H9 (cell line): ENCODE results near the gene UGT2B11. TPM values are rescaled to one million over a fixed set of nuclear protein-coding genes. Genes with fewer than 3 reads are reported as not detected.
"Not testable (repeated sequence)": the region's sequence is repeated elsewhere in the genome, so short reads cannot be mapped to it uniquely, and the experiment has no call there.

ENCODE experiments used
- DNase-seq: peaks from one replicate; pipeline ENCODE4 v3.0.0-alpha.2; 2017
- H2AFZ ChIP-seq: one replicate; pipeline ENCODE4 v1.6.1; 2013; ENCODE audit warnings: mild to moderate bottlenecking, low read length, control low read depth, moderate library complexity
- H2AK5ac ChIP-seq: 2 replicates; pipeline ENCODE4 v1.6.1; 2013; ENCODE audit warnings: low read length, control low read depth, mixed read lengths; ENCODE audit not compliant: insufficient read length
- H2BK120ac ChIP-seq: one replicate; pipeline ENCODE4 v1.6.1; 2013; ENCODE audit warnings: low read depth, mild to moderate bottlenecking, low read length, control low read depth, inconsistent platforms; ENCODE audit not compliant: poor library complexity, severe bottlenecking
- H2BK12ac ChIP-seq: 2 replicates; pipeline ENCODE4 v1.6.1; 2013; ENCODE audit warnings: low read length, control low read depth, mixed read lengths, low read depth; ENCODE audit not compliant: insufficient read length
- H2BK15ac ChIP-seq: 2 replicates; pipeline ENCODE4 v1.6.1; 2013; ENCODE audit warnings: low read depth, low read length, control low read depth
- H2BK20ac ChIP-seq: one replicate; pipeline ENCODE4 v1.6.1; 2013; ENCODE audit warnings: low read depth, mild to moderate bottlenecking, low read length, control low read depth, inconsistent platforms; ENCODE audit not compliant: poor library complexity, severe bottlenecking
- H2BK5ac ChIP-seq: 2 replicates; pipeline ENCODE4 v1.6.1; 2013; ENCODE audit warnings: low read length, control low read depth, mixed read lengths; ENCODE audit not compliant: insufficient read length
- H3K14ac ChIP-seq: 2 replicates; pipeline ENCODE4 v1.6.1; 2013; ENCODE audit warnings: low read length, control low read depth; ENCODE audit not compliant: insufficient read depth
- H3K18ac ChIP-seq: 2 replicates; pipeline ENCODE4 v1.6.1; 2013; ENCODE audit warnings: low read depth, mild to moderate bottlenecking, mixed read lengths, low read length, control low read depth; ENCODE audit not compliant: insufficient read length
- H3K23ac ChIP-seq: 2 replicates; pipeline ENCODE4 v1.6.1; 2013; ENCODE audit warnings: low read length, control low read depth, mixed read lengths, low read depth; ENCODE audit not compliant: insufficient read length
- H3K23me2 ChIP-seq: 2 replicates; pipeline ENCODE4 v1.6.1; 2013; ENCODE audit warnings: low read depth, mild to moderate bottlenecking, mixed read lengths, low read length, control low read depth; ENCODE audit not compliant: insufficient read length, poor library complexity, severe bottlenecking
- H3K27ac ChIP-seq: 2 replicates; pipeline ENCODE4 v1.5.1; 2013; ENCODE audit warnings: low read length, control low read depth, mixed read lengths, low read depth; ENCODE audit not compliant: insufficient read length
- H3K27me3 ChIP-seq: 2 replicates; pipeline ENCODE4 v1.6.1; 2013; ENCODE audit warnings: low read length, control low read depth, inconsistent platforms; ENCODE audit not compliant: insufficient read depth
- H3K4ac ChIP-seq: 2 replicates; pipeline ENCODE4 v1.6.1; 2013; ENCODE audit warnings: low read depth, mild to moderate bottlenecking, control low read depth, inconsistent platforms, low read length, moderate library complexity
- H3K4me1 ChIP-seq: 2 replicates; pipeline ENCODE4 v1.6.1; 2013; ENCODE audit warnings: low read length, control low read depth, inconsistent platforms; ENCODE audit not compliant: insufficient read depth
- H3K4me2 ChIP-seq: 2 replicates; pipeline ENCODE4 v1.6.1; 2013; ENCODE audit warnings: low read length, control low read depth, mixed read lengths; ENCODE audit not compliant: insufficient read length, insufficient read depth
- H3K56ac ChIP-seq: 2 replicates; pipeline ENCODE4 v1.6.1; 2013; ENCODE audit warnings: low read depth, mild to moderate bottlenecking, mixed read lengths, low read length, control low read depth; ENCODE audit not compliant: insufficient read length
- H3K79me1 ChIP-seq: 2 replicates; pipeline ENCODE4 v1.6.1; 2013; ENCODE audit warnings: low read depth, mild to moderate bottlenecking, moderate library complexity, low read length, control low read depth, inconsistent platforms; ENCODE audit not compliant: insufficient read depth, poor library complexity, severe bottlenecking
- H3K79me2 ChIP-seq: 2 replicates; pipeline ENCODE4 v1.6.1; 2013; ENCODE audit warnings: low read length, control low read depth, inconsistent platforms; ENCODE audit not compliant: insufficient read depth
- H3K9ac ChIP-seq: 2 replicates; pipeline ENCODE4 v1.6.1; 2013; ENCODE audit warnings: low read length, control low read depth, mixed read lengths; ENCODE audit not compliant: insufficient read length; ENCODE audit errors: extremely low read depth
- H3K9me3 ChIP-seq: one replicate; pipeline ENCODE4 v1.6.1; 2013; ENCODE audit warnings: low read depth, low read length, inconsistent platforms; ENCODE audit not compliant: control insufficient read depth
- H3T11ph ChIP-seq: one replicate; pipeline ENCODE4 v1.6.1; 2013; ENCODE audit warnings: mild to moderate bottlenecking, low read length, control low read depth, inconsistent platforms
- H4K20me1 ChIP-seq: one replicate; pipeline ENCODE4 v1.6.1; 2013; ENCODE audit not compliant: control insufficient read depth, insufficient read length, insufficient read depth
- H4K5ac ChIP-seq: 2 replicates; pipeline ENCODE4 v1.6.1; 2013; ENCODE audit warnings: low read depth, mild to moderate bottlenecking, mixed read lengths, low read length, control low read depth; ENCODE audit not compliant: insufficient read length
- H4K8ac ChIP-seq: replicated peaks from 2 replicates; pipeline ENCODE4 v1.6.1; 2013; ENCODE audit warnings: low read length, control low read depth, mixed read lengths, low read depth; ENCODE audit not compliant: insufficient read length
- H4K91ac ChIP-seq: 2 replicates; pipeline ENCODE4 v1.6.1; 2013; ENCODE audit warnings: low read depth, mild to moderate bottlenecking, moderate library complexity, mixed read lengths, low read length, control low read depth; ENCODE audit not compliant: insufficient read length
- H3K27ac Mint-ChIP-seq, 3 experiments: 2 replicates in 2 of 3; 3 replicates in 1 of 3; pipeline ENCODE4 v1.8.0; 2020 to 2021; ENCODE audit warnings: mixed read lengths in 3 of 3, mild to moderate bottlenecking in 1 of 3, moderate library complexity in 1 of 3
- H3K27me3 Mint-ChIP-seq: 2 replicates; pipeline ENCODE4 v1.8.0; 2021; ENCODE audit warnings: low read depth, mild to moderate bottlenecking, moderate library complexity, mixed read lengths
- H3K36me3 Mint-ChIP-seq, 3 experiments: 2 replicates in 2 of 3; 3 replicates in 1 of 3; pipeline ENCODE4 v1.8.0; 2020 to 2021; ENCODE audit warnings: low read depth in 3 of 3, mixed read lengths in 3 of 3; ENCODE audit not compliant: insufficient read depth in 1 of 3
- H3K4me1 Mint-ChIP-seq, 2 experiments: 2 replicates each; pipeline ENCODE4 v1.8.0; 2020; ENCODE audit warnings: mixed read lengths in 2 of 2
- H3K4me3 Mint-ChIP-seq, 2 experiments: 2 replicates in 1 of 2; 3 replicates in 1 of 2; pipeline ENCODE4 v1.8.0; 2020 to 2021; ENCODE audit warnings: mild to moderate bottlenecking in 2 of 2, mixed read lengths in 2 of 2, moderate library complexity in 1 of 2
- H3K9me3 Mint-ChIP-seq, 2 experiments: 2 replicates in 1 of 2; 3 replicates in 1 of 2; pipeline ENCODE4 v1.8.0; 2020; ENCODE audit warnings: mild to moderate bottlenecking in 2 of 2, mixed read lengths in 2 of 2, moderate library complexity in 1 of 2
- WGBS: extraction: QIAGEN DNeasy Blood & Tissue Kit; methylation state at CpG from one replicate; pipeline ENCODE4 v1.1.7; 2013; ENCODE audit warnings: missing lambda C conversion rate, low lambda C conversion rate, mixed read lengths; ENCODE audit not compliant: insufficient read length; ENCODE audit errors: extremely low coverage; 5-methylcytosine and 5-hydroxymethylcytosine counted together
- total RNA-seq: library from RNA; stranded (reverse); gene quantifications from 2 replicates; pipeline ENCODE4 v1.2.1, GENCODE V29; 2021

Gene UGT2B11
- total RNA-seq, 1 experiment from 2014 or later, result not detected

- H3K14ac ChIP-seq, H4K5ac ChIP-seq, H2BK12ac ChIP-seq, H3K27ac ChIP-seq, H3K23ac ChIP-seq, DNase-seq, H3K4me3 Mint-ChIP-seq, H3K9me3 ChIP-seq, H2AK5ac ChIP-seq, H3K27me3 Mint-ChIP-seq, H4K20me1 ChIP-seq, H3K4me2 ChIP-seq, H2BK20ac ChIP-seq, H2AFZ ChIP-seq, H3K79me2 ChIP-seq, H3K18ac ChIP-seq, H4K8ac ChIP-seq, H3K4ac ChIP-seq, H3K79me1 ChIP-seq, H3K9ac ChIP-seq, H2BK5ac ChIP-seq, H2BK15ac ChIP-seq, H3T11ph ChIP-seq, H3K4me1 Mint-ChIP-seq, H3K23me2 ChIP-seq, H3K56ac ChIP-seq, H3K4me1 ChIP-seq, H3K27me3 ChIP-seq, H3K36me3 Mint-ChIP-seq, H4K91ac ChIP-seq, H2BK120ac ChIP-seq, H3K27ac Mint-ChIP-seq, H3K9me3 Mint-ChIP-seq: not testable (repeated sequence)
- WGBS, result no CpG with 5 or more reads among the region's 1 CpG
These were observed 34.7 kb downstream of the UGT2B11 start for GRCh38 chr4:69179817-69180216.

GRCh38 chr4:69178751-69179205 lies 35.8 kb downstream of the UGT2B11 start:
- H3K23ac ChIP-seq, H3K79me2 ChIP-seq, H2BK120ac ChIP-seq, H3K4me1 ChIP-seq, H3K18ac ChIP-seq, H4K5ac ChIP-seq, H3K56ac ChIP-seq, H4K91ac ChIP-seq, H3K9me3 Mint-ChIP-seq, H3K36me3 Mint-ChIP-seq, H2BK20ac ChIP-seq, H3K14ac ChIP-seq, DNase-seq, H4K20me1 ChIP-seq, H3K4ac ChIP-seq, H3K27ac Mint-ChIP-seq, H2AFZ ChIP-seq, H2BK12ac ChIP-seq, H2BK5ac ChIP-seq, H3K27me3 Mint-ChIP-seq, H3K4me1 Mint-ChIP-seq, H3K9ac ChIP-seq, H3K23me2 ChIP-seq, H3K79me1 ChIP-seq, H2AK5ac ChIP-seq, H3K27me3 ChIP-seq, H3T11ph ChIP-seq, H2BK15ac ChIP-seq, H3K9me3 ChIP-seq, H3K27ac ChIP-seq, H3K4me2 ChIP-seq, H4K8ac ChIP-seq, H3K4me3 Mint-ChIP-seq: not testable (repeated sequence)
- no CpG with 5 or more reads among the region's 6 CpGs for WGBS
